ENCODE measurements around the gene ZNF830. TPM values are rescaled to one million over a fixed set of nuclear protein-coding genes. Genes with fewer than 3 reads are reported as not detected.

ZNF830 gene
- total RNA-seq, 1 experiment from 2014 or later: 11.1 TPM

GRCh38 chr17:34980681-34981537, 19.6 kb downstream of the ZNF830 start (continued):
- TF ChIP-seq CTCF (IDR thresholded peaks at IDR 0.05 in 2 of 3, conservative IDR thresholded peaks at IDR 0.05 in 1 of 3; ENCODE audit: borderline replicate concordance in 1 of 3, insufficient read depth in 1 of 3, low read depth in 2 of 3, low read length in 2 of 3): peak; percentile 27 to 38 (median 35); a peak in 5 of 6 replicates
- no peak for TF ChIP-seq CEBPB (IDR thresholded peaks at IDR 0.05; ENCODE audit: low read depth)
- no peak for TF ChIP-seq EZH2 (IDR thresholded peaks at IDR 0.05)
- TF ChIP-seq RAD21 (IDR thresholded peaks at IDR 0.05; ENCODE audit: low read depth): peak; percentile 40

- CTCF ChIA-PET: interaction anchor here (1.2 to 1.4 kb wide), 2 partner anchors 439 to 782 kb away, joined by 3 read pairs; no protein-coding TSS in a partner anchor
- TSS peak; percentile 59 for BruUV-seq (replicated peaks)
- intact Hi-C loops (cut with micrococcal nuclease): loop anchor here (5.0 kb wide), 2 partner anchors 136 to 261 kb away; partner anchors contain the start of genes RAD51D and SLFN5
Observed at GRCh38 chr17:34981538-34982241, 20.4 kb downstream of the ZNF830 start.

More at GRCh38 chr17:34981538-34982241, 20.4 kb downstream of the ZNF830 start:
- TF ChIP-seq ZFX (IDR thresholded peaks at IDR 0.05): no peak
- TF ChIP-seq CBX3 (IDR thresholded peaks at IDR 0.05; ENCODE audit: low read depth): no peak
- no peak for TF ChIP-seq REST (IDR thresholded peaks at IDR 0.05; ENCODE audit: low read depth)
- no peak for TF ChIP-seq ZNF274 (IDR thresholded peaks at IDR 0.05; ENCODE audit: low read depth, low read length)
- no peak for TF ChIP-seq ATF3 (IDR thresholded peaks at IDR 0.05)
- no peak for TF ChIP-seq TCF7L2 (IDR thresholded peaks at IDR 0.05; ENCODE audit: borderline replicate concordance, extremely low read depth, insufficient read depth, insufficient read length)
- TF ChIP-seq RAD21 (IDR thresholded peaks at IDR 0.05; ENCODE audit: low read depth): no peak
- Histone ChIP-seq H2AFZ (ENCODE audit: low read depth, low read length, poor library complexity, severe bottlenecking) (no peak overlapping the region), H3K4me2 (ENCODE audit: low read length) (peak overlapping the region; percentile 90), H3K9me2 (ENCODE audit: insufficient read depth) (no peaks in the 10 kb centered on the region), H3K36me3 (ENCODE audit: control insufficient read depth in 1 of 2, insufficient read depth in 2 of 2, low read length in 2 of 2) (peaks cover 2 to 4% of the 10 kb centered on the region in 2 experiments; a peak in 1 of 4 replicates), H3K9me3 (ENCODE audit: control insufficient read depth in 1 of 2, insufficient read depth in 1 of 2, low read depth in 1 of 2, low read length in 2 of 2) (no peaks in the 10 kb centered on the region), H3K4me3 (replicated peaks in 1 of 2; ENCODE audit: low read depth in 1 of 2, low read length in 2 of 2) (peak overlapping the region; percentile 68 to 80), H3K27me3 (ENCODE audit: insufficient read depth, low read length) (no peaks in the 10 kb centered on the region), H3K79me2 (ENCODE audit: insufficient read depth, low read length) (peaks cover 30% of the 10 kb centered on the region), H4K20me1 (ENCODE audit: insufficient read depth) (no peaks in the 10 kb centered on the region), H3K9ac (ENCODE audit: low read length) (peak overlapping the region; percentile 93), H3K4me1 (ENCODE audit: control insufficient read depth in 1 of 2, insufficient read depth in 2 of 2, low read length in 2 of 2) (peaks cover 9 to 19% of the 10 kb centered on the region in 2 experiments; a peak in 3 of 4 replicates), H3K27ac (ENCODE audit: low read depth, low read length) (peak overlapping the region; percentile 87; the same call in 1 of the 2 replicates)
- DNase-seq (ENCODE audit: low read depth, low spot score): no peak
- ChIA-PET POLR2A (interaction anchor here (0.6 kb wide), 1 partner anchor 236 kb away, joined by 3 read pairs; no protein-coding TSS in a partner anchor), RAD21 (ENCODE audit: low non-redundant PET in 1 of 2, low total read pairs in 2 of 2, uncharacterized antibody in 2 of 2, unreplicated experiment in 2 of 2) (no interaction called here)
- no peak for ATAC-seq
